H9 (cell line): ENCODE data around the gene CFAP46. TPM values are rescaled to one million over a fixed set of nuclear protein-coding genes. Genes with fewer than 3 reads are reported as not detected.
A peak's percentile ranks its signal among the peaks of the same experiment; 100 is the strongest.

Experiments used
- DNase-seq: peaks from one replicate; pipeline ENCODE4 v3.0.0-alpha.2; 2017
- H2AFZ ChIP-seq: one replicate; pipeline ENCODE4 v1.6.1; 2013; ENCODE audit warnings: mild to moderate bottlenecking, low read length, control low read depth, moderate library complexity
- H2AK5ac ChIP-seq: 2 replicates; pipeline ENCODE4 v1.6.1; 2013; ENCODE audit warnings: low read length, control low read depth, mixed read lengths; ENCODE audit not compliant: insufficient read length
- H2BK120ac ChIP-seq: one replicate; pipeline ENCODE4 v1.6.1; 2013; ENCODE audit warnings: low read depth, mild to moderate bottlenecking, low read length, control low read depth, inconsistent platforms; ENCODE audit not compliant: poor library complexity, severe bottlenecking
- H2BK12ac ChIP-seq: 2 replicates; pipeline ENCODE4 v1.6.1; 2013; ENCODE audit warnings: low read length, control low read depth, mixed read lengths, low read depth; ENCODE audit not compliant: insufficient read length
- H2BK15ac ChIP-seq: 2 replicates; pipeline ENCODE4 v1.6.1; 2013; ENCODE audit warnings: low read depth, low read length, control low read depth
- H2BK20ac ChIP-seq: one replicate; pipeline ENCODE4 v1.6.1; 2013; ENCODE audit warnings: low read depth, mild to moderate bottlenecking, low read length, control low read depth, inconsistent platforms; ENCODE audit not compliant: poor library complexity, severe bottlenecking
- H2BK5ac ChIP-seq: 2 replicates; pipeline ENCODE4 v1.6.1; 2013; ENCODE audit warnings: low read length, control low read depth, mixed read lengths; ENCODE audit not compliant: insufficient read length
- H3K14ac ChIP-seq: 2 replicates; pipeline ENCODE4 v1.6.1; 2013; ENCODE audit warnings: low read length, control low read depth; ENCODE audit not compliant: insufficient read depth
- H3K18ac ChIP-seq: 2 replicates; pipeline ENCODE4 v1.6.1; 2013; ENCODE audit warnings: low read depth, mild to moderate bottlenecking, mixed read lengths, low read length, control low read depth; ENCODE audit not compliant: insufficient read length
- H3K23ac ChIP-seq: 2 replicates; pipeline ENCODE4 v1.6.1; 2013; ENCODE audit warnings: low read length, control low read depth, mixed read lengths, low read depth; ENCODE audit not compliant: insufficient read length
- H3K23me2 ChIP-seq: 2 replicates; pipeline ENCODE4 v1.6.1; 2013; ENCODE audit warnings: low read depth, mild to moderate bottlenecking, mixed read lengths, low read length, control low read depth; ENCODE audit not compliant: insufficient read length, poor library complexity, severe bottlenecking
- H3K27ac ChIP-seq: 2 replicates; pipeline ENCODE4 v1.5.1; 2013; ENCODE audit warnings: low read length, control low read depth, mixed read lengths, low read depth; ENCODE audit not compliant: insufficient read length
- H3K27me3 ChIP-seq: 2 replicates; pipeline ENCODE4 v1.6.1; 2013; ENCODE audit warnings: low read length, control low read depth, inconsistent platforms; ENCODE audit not compliant: insufficient read depth
- H3K4ac ChIP-seq: 2 replicates; pipeline ENCODE4 v1.6.1; 2013; ENCODE audit warnings: low read depth, mild to moderate bottlenecking, control low read depth, inconsistent platforms, low read length, moderate library complexity
- H3K4me1 ChIP-seq: 2 replicates; pipeline ENCODE4 v1.6.1; 2013; ENCODE audit warnings: low read length, control low read depth, inconsistent platforms; ENCODE audit not compliant: insufficient read depth
- H3K4me2 ChIP-seq: 2 replicates; pipeline ENCODE4 v1.6.1; 2013; ENCODE audit warnings: low read length, control low read depth, mixed read lengths; ENCODE audit not compliant: insufficient read length, insufficient read depth
- H3K56ac ChIP-seq: 2 replicates; pipeline ENCODE4 v1.6.1; 2013; ENCODE audit warnings: low read depth, mild to moderate bottlenecking, mixed read lengths, low read length, control low read depth; ENCODE audit not compliant: insufficient read length
- H3K79me1 ChIP-seq: 2 replicates; pipeline ENCODE4 v1.6.1; 2013; ENCODE audit warnings: low read depth, mild to moderate bottlenecking, moderate library complexity, low read length, control low read depth, inconsistent platforms; ENCODE audit not compliant: insufficient read depth, poor library complexity, severe bottlenecking
- H3K79me2 ChIP-seq: 2 replicates; pipeline ENCODE4 v1.6.1; 2013; ENCODE audit warnings: low read length, control low read depth, inconsistent platforms; ENCODE audit not compliant: insufficient read depth
- H3K9ac ChIP-seq: 2 replicates; pipeline ENCODE4 v1.6.1; 2013; ENCODE audit warnings: low read length, control low read depth, mixed read lengths; ENCODE audit not compliant: insufficient read length; ENCODE audit errors: extremely low read depth
- H3K9me3 ChIP-seq: one replicate; pipeline ENCODE4 v1.6.1; 2013; ENCODE audit warnings: low read depth, low read length, inconsistent platforms; ENCODE audit not compliant: control insufficient read depth
- H3T11ph ChIP-seq: one replicate; pipeline ENCODE4 v1.6.1; 2013; ENCODE audit warnings: mild to moderate bottlenecking, low read length, control low read depth, inconsistent platforms
- H4K20me1 ChIP-seq: one replicate; pipeline ENCODE4 v1.6.1; 2013; ENCODE audit not compliant: control insufficient read depth, insufficient read length, insufficient read depth
- H4K5ac ChIP-seq: 2 replicates; pipeline ENCODE4 v1.6.1; 2013; ENCODE audit warnings: low read depth, mild to moderate bottlenecking, mixed read lengths, low read length, control low read depth; ENCODE audit not compliant: insufficient read length
- H4K8ac ChIP-seq: replicated peaks from 2 replicates; pipeline ENCODE4 v1.6.1; 2013; ENCODE audit warnings: low read length, control low read depth, mixed read lengths, low read depth; ENCODE audit not compliant: insufficient read length
- H4K91ac ChIP-seq: 2 replicates; pipeline ENCODE4 v1.6.1; 2013; ENCODE audit warnings: low read depth, mild to moderate bottlenecking, moderate library complexity, mixed read lengths, low read length, control low read depth; ENCODE audit not compliant: insufficient read length
- H3K27ac Mint-ChIP-seq, 3 experiments: 2 replicates in 2 of 3; 3 replicates in 1 of 3; pipeline ENCODE4 v1.8.0; 2020 to 2021; ENCODE audit warnings: mixed read lengths in 3 of 3, mild to moderate bottlenecking in 1 of 3, moderate library complexity in 1 of 3
- H3K27me3 Mint-ChIP-seq: 2 replicates; pipeline ENCODE4 v1.8.0; 2021; ENCODE audit warnings: low read depth, mild to moderate bottlenecking, moderate library complexity, mixed read lengths
- H3K36me3 Mint-ChIP-seq, 3 experiments: 2 replicates in 2 of 3; 3 replicates in 1 of 3; pipeline ENCODE4 v1.8.0; 2020 to 2021; ENCODE audit warnings: low read depth in 3 of 3, mixed read lengths in 3 of 3; ENCODE audit not compliant: insufficient read depth in 1 of 3
- H3K4me1 Mint-ChIP-seq, 2 experiments: 2 replicates each; pipeline ENCODE4 v1.8.0; 2020; ENCODE audit warnings: mixed read lengths in 2 of 2
- H3K4me3 Mint-ChIP-seq, 2 experiments: 2 replicates in 1 of 2; 3 replicates in 1 of 2; pipeline ENCODE4 v1.8.0; 2020 to 2021; ENCODE audit warnings: mild to moderate bottlenecking in 2 of 2, mixed read lengths in 2 of 2, moderate library complexity in 1 of 2
- H3K9me3 Mint-ChIP-seq, 2 experiments: 2 replicates in 1 of 2; 3 replicates in 1 of 2; pipeline ENCODE4 v1.8.0; 2020; ENCODE audit warnings: mild to moderate bottlenecking in 2 of 2, mixed read lengths in 2 of 2, moderate library complexity in 1 of 2
- WGBS: extraction: QIAGEN DNeasy Blood & Tissue Kit; methylation state at CpG from one replicate; pipeline ENCODE4 v1.1.7; 2013; ENCODE audit warnings: missing lambda C conversion rate, low lambda C conversion rate, mixed read lengths; ENCODE audit not compliant: insufficient read length; ENCODE audit errors: extremely low coverage; 5-methylcytosine and 5-hydroxymethylcytosine counted together
- total RNA-seq: library from RNA; stranded (reverse); gene quantifications from 2 replicates; pipeline ENCODE4 v1.2.1, GENCODE V29; 2021
- TF ChIP-seq, protein P1 (sequence below): fragments of 200-600 bp; sonication (generic); conservative IDR thresholded peaks from 3 replicates; pipeline ENCODE4 v1.8.0; 2021; ENCODE audit warnings: antibody characterized with exemption, mild to moderate bottlenecking

CFAP46 gene
- total RNA-seq, 1 experiment from 2014 or later = 3.1 TPM

GRCh38 chr10:132918264-132918616 lies 24.1 kb downstream of the CFAP46 start:
- H3K79me1 ChIP-seq = no peaks in the 10 kb centered on the region
- Mint-ChIP-seq H3K9me3 (no peaks in the 10 kb centered on the region), H3K4me3 (no peak overlapping the region), H3K4me1 (peaks cover 0 to 2% of the 10 kb centered on the region in 2 experiments; a peak in 1 of 4 replicates), H3K36me3 (no peaks in the 10 kb centered on the region), H3K27ac (no peak overlapping the region; a peak in 1 of 7 replicates), H3K27me3 (peaks cover 2% of the 10 kb centered on the region)
- no peak overlapping the region for H2AK5ac ChIP-seq
- no peak overlapping the region for H4K8ac ChIP-seq
- H3K4me2 ChIP-seq = no peak overlapping the region
- no peak overlapping the region for H3K4ac ChIP-seq
- H3K23me2 ChIP-seq = no peaks in the 10 kb centered on the region
- no peak overlapping the region for H3K18ac ChIP-seq
- H2BK20ac ChIP-seq = no peak overlapping the region
- H3K56ac ChIP-seq = no peak overlapping the region
- H3K4me1 ChIP-seq = no peaks in the 10 kb centered on the region
- H3T11ph ChIP-seq = no peak overlapping the region
- no peak for DNase-seq
- TF ChIP-seq, protein P1, sequence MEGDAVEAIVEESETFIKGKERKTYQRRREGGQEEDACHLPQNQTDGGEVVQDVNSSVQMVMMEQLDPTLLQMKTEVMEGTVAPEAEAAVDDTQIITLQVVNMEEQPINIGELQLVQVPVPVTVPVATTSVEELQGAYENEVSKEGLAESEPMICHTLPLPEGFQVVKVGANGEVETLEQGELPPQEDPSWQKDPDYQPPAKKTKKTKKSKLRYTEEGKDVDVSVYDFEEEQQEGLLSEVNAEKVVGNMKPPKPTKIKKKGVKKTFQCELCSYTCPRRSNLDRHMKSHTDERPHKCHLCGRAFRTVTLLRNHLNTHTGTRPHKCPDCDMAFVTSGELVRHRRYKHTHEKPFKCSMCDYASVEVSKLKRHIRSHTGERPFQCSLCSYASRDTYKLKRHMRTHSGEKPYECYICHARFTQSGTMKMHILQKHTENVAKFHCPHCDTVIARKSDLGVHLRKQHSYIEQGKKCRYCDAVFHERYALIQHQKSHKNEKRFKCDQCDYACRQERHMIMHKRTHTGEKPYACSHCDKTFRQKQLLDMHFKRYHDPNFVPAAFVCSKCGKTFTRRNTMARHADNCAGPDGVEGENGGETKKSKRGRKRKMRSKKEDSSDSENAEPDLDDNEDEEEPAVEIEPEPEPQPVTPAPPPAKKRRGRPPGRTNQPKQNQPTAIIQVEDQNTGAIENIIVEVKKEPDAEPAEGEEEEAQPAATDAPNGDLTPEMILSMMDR = no peak
- H3K27me3 ChIP-seq = no peaks in the 10 kb centered on the region
- H3K23ac ChIP-seq = no peak overlapping the region
- WGBS = no CpG with 5 or more reads among the region's 19 CpGs
- no peaks in the 10 kb centered on the region for H4K20me1 ChIP-seq
- no peak overlapping the region for H3K27ac ChIP-seq
- H4K91ac ChIP-seq = no peak overlapping the region
- H2AFZ ChIP-seq = no peak overlapping the region
- no peaks in the 10 kb centered on the region for H3K9me3 ChIP-seq
- no peak overlapping the region for H2BK120ac ChIP-seq
- no peak overlapping the region for H2BK5ac ChIP-seq
- no peak overlapping the region for H3K9ac ChIP-seq
- H3K79me2 ChIP-seq = no peaks in the 10 kb centered on the region
- no peak overlapping the region for H4K5ac ChIP-seq
- H3K14ac ChIP-seq = peak overlapping the region; percentile 53; the same call in 1 of the 2 replicates
- H2BK15ac ChIP-seq = no peak overlapping the region
- H2BK12ac ChIP-seq = no peak overlapping the region
